Dermis blood vessel endothelial cell (primary cell): ENCODE measurements around the gene POLDIP3. TPM values are rescaled to one million over a fixed set of nuclear protein-coding genes. Genes with fewer than 3 reads are reported as not detected.

ENCODE experiments used
- DNase-seq: peaks from one replicate; pipeline ENCODE4 v3.0.0; 2010
- total RNA-seq: library from RNA; depleted of rRNA; stranded (reverse); fragments of >200 nt; gene quantifications from 2 replicates; pipeline ENCODE4 v1.2.3, GENCODE V29; 2014

POLDIP3 gene
- total RNA-seq, 1 donor from 2014 or later = 27.9 TPM

GRCh38 chr22:42642806-42643633 is 28.3 kb upstream of the POLDIP3 start:
- no peak for DNase-seq

DNA sequence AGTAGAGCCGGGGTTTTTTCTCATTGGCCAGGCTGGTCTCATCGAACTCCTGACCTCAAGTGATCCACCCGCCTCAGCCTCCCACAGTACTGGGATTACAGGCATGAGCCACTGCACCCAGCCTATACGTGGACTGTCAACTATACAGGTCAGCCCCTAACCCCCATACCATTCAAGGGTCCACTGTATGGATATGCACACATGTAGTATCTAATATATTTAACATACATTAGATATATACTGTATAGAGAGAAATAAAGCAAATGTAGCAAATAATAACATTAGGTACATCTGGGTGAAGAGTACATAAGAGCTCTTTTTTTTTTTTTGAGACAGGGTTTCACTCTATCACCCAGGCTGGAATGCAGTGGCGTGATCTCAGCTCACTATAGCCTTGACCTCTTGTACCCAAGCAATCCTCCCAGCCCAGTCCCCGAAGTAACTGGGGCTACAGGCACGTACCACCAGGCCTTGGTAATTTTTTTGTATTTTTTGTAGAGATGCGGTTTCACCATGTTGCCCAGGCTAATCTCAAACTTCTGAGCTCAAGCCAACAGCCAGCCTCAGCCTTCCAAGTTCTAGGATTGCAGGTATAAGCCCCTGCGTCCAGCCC is 27.2 kb upstream of the POLDIP3 start:
- no peak for DNase-seq

DNA sequence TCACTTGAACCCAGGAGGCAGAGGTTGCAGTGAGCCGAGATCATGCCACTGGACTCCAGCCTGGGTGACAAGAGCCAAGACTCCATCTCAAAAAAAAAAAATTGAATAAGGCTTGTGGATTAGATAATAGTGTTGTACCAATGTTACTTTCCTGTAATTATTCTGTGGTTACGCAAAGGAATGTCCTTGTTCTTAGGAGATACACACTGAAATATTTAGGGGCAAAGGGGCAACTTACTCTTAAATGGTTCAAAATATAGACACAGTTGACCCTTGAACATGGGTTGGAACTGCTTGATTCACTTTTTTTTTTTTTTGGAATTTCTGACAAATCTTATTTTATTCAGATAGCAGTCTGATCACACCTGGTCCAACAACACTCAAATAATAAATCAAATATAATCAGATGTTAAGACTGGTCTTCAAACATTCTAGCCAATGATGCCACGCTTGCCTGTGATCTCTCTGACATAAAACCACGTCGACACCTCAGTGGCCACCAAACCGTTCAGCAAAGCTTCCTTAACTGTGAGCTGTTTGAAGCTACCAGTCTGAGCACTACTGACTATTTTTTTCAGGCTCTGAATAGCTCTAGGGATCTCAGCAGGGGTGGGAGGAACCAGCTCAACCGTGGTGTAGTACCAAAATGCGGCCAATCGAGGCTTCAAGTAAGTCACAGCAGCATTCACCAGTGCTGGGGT is 25.0 kb upstream of the POLDIP3 start:
- no peak for DNase-seq

- no peak for DNase-seq
These were observed 22.9 kb upstream of the POLDIP3 start for GRCh38 chr22:42637555-42637954.

- no peak for DNase-seq
These were observed 21.8 kb upstream of the POLDIP3 start for GRCh38 chr22:42636506-42636905.

DNA sequence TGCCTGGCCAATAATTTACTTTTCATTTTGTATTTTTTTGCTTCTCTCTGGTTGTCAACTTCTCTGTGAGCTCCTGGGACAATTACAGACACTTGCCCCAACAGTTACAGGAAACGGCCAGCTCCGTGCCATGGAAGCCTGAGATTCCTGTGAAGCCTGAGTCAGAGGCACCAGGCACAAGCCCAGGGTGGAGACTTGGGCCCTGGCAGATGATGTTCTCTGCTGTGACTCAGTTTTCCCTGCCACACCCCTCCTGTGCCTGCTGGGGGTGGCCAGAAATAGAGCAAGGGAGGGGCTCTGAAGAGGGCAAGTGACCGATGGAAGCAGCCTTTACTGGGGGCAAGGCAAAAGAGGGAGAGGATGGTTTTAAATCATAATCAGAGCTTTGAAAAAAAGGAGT is 20.8 kb upstream of the POLDIP3 start:
- DNase-seq = peak; percentile 93

DNA sequence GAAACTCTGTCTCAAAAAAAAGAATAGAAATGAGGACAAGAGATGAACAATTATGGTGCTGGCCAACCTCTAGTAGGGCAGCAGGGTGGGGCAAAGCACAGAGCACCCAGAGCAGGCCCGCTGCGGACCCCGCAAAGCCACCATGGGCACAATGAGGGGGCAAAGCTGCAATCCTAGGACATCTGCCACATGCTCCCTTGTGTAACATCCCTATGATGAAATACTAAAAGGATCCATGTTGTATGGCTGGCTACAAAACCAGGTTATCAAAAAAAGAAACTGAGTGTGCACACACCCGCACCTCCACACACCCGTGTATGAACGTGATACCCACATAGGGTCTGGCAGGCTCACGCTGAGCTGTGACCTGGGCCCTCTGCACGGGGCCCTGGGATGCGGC is 18.3 kb upstream of the POLDIP3 start:
- DNase-seq = no peak

DNA sequence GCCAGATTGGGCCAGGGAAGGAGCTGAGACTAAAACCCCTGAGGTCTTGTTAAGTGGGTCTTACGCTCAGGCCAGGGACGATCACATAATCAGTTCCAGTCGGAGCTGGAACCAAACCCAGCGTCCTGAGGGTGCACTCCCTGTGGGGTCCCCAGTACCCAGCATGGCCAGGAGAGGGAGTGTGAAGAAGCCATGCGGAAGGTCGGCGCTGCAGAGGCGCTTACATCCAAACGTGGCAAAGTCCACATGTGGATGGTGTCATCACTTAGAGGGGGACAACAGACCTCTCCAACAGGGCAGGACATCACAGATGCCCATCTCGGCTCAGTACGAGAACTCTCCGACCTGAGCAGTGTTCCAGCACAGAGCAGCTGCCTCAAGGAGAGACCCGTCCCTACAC is 17.4 kb upstream of the POLDIP3 start:
- DNase-seq = no peak

DNA sequence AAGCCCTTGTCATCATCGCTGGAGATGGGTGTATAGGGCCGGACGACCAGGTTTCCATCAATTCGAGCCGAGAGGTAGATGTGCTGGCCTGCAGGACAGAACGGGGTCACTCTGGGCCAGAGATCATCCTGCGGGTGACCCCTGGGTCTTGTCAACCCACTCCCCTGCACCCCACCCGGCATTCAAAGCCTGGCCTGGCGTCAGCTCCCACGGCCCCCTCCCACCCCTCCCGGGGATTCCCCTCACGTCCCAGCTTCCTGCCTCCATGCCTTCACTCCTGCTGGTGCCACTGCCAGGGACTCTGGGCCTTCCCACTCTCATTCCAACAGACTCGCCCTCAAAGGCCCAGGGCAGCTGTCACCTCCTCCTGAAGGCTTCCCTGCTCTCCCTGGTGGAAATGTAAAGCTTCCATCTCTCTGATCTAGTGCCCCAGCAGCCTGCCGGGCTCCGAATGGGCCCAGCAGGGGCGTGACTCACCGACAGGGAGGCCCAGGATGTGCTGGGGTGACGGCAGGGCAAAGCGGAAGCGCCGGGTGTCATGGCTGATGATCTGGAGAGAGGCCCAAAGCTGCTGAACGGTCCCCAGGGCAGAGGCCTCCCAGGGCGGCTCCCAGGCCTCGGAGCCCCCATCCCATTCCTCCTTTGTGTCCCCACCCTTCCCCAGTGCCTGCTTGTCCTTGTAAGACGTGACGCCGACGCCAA is 16.4 kb upstream of the POLDIP3 start:
- DNase-seq = no peak

DNA sequence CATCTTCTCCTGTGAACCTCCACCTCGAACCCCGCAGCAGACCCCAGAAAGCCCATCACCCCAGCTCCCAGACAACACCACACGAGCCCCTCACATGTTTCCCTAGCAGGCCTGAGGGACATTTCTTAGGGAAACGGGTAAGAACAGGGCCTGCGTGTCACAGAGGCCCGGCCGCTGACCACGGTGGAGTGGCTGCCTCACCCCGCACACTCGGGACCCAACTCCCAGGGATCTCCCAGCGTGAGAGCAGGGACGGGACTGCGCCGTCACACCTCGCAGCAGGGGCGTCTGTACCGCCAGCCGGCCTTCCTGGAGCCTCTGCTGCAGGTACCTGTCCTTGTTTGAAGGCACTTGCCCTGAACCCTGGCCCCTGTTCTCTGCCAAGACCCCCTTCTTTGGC is 15.5 kb upstream of the POLDIP3 start:
- no peak for DNase-seq

- DNase-seq = no peak
These were observed 13.3 kb upstream of the POLDIP3 start for GRCh38 chr22:42627981-42628380.

DNA sequence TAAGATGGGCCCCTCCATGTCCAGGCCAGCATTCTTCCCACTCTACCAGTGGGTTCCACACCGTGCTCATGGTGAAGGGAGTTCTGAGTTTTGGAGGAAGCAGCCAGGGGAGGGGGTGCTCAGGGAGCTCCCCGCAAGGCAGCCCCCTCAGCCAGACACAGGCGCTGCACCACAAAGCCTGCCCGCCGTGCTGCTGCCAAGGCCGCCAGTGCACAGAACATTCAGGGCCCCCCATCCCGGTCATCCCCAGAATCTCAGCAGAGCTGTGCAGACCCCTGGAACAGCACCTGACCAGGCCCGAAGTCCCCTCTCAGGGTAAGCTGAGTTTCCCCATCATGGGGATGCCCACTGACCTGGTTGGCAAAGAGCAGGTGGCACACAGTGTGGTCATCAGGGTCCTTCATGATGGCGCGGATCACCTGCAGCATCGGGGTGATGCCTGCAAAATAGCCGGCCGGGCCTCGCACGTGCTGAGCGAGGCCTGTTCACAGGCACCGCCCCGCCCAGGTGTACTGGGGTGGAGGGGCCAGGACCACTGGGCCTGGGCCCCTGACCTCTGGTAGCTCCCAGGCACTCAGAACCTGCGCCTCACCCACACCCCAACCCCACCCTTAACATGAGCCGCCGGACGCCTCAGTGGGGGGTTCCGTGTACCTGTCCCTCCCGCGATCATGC is 12.4 kb upstream of the POLDIP3 start:
- no peak for DNase-seq

GRCh38 chr22:42626431-42626830 is 11.7 kb upstream of the POLDIP3 start:
- DNase-seq = no peak

DNA sequence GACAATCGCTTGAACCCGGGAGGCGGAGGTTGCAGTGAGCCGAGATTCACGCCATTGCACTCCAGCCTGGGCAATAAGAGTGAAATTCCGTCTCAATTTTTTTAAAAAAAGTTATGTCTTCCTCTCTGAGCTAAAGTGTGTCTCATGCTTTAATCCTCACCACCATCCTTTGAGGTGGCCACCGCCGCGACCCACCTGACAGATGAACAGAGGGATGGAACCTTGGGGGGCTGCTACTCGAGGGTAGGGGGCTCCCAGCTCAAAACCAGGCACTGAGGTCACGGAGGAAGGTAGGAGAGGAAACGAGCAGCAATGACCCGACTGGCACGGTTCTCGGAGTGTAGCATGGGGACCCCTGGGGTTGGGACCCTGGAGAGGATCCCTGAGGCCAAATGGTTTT is 10.7 kb upstream of the POLDIP3 start:
- DNase-seq = no peak

DNA sequence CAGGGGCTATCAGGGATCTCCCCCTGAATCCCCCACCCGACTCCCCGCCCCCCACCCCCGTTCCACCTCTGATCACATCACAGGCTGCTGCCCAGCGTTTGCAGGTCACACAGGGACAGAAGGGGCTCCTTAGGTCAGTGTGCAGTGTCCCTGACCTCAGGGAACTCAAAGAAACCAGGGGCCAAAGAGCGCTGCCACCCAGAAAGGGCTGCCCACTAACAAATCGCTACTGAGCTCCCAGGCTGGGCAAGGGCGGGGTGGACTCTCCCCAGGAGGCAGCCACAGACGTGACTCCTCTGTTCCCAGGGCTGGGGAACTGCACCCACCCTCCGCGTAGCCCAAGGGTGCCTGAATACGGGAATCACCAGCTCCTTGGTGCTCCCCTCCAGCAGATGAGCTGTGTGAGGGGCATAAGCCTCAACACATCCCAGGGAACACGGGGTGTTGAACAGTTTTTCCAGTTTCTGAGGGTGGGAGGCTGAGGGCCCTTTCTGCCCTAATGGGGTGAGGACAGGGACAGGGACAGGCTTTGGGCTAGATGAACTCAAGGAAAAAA is 9.9 kb upstream of the POLDIP3 start:
- no peak for DNase-seq

DNA sequence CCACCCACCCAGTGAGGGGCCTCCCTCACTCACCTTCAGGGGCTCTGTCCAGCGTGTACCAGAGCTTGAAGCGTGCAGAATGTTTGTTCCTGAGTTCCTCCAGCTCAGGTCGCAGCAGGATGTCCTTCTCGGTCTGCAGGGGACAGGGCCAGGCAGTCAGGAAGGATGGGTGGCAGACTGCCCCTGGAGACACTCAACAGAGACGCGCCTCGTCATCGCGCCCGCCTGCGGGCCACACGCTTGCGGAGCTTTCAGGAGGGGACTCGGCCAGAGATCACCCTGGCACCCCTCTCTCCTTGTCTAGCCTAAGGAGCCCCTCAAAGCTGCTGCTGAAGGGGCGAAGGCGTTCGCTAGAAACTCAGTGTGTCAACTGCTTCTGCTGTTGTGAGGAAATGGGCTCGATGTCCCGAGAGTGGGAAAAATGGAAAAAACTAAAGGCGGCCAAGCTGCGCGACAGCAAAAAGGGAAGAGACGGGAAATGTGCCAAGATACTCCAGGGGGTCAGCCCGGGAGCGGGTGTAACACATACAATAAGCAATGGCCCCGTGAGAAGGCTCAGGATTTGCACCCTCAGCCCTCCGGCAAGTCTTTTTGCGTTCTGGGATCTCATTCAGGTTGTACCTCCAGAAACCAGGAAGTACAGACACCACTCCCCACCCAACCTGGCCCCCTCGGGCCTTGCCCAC is 9.2 kb upstream of the POLDIP3 start:
- DNase-seq = no peak

- no peak for DNase-seq
These were observed 8.6 kb upstream of the POLDIP3 start for GRCh38 chr22:42623301-42623751.

GRCh38 chr22:42622061-42622710 is 7.5 kb upstream of the POLDIP3 start:
- no peak for DNase-seq

- peak; percentile 83 for DNase-seq
These were observed 6.9 kb upstream of the POLDIP3 start for GRCh38 chr22:42621505-42622002.

DNA sequence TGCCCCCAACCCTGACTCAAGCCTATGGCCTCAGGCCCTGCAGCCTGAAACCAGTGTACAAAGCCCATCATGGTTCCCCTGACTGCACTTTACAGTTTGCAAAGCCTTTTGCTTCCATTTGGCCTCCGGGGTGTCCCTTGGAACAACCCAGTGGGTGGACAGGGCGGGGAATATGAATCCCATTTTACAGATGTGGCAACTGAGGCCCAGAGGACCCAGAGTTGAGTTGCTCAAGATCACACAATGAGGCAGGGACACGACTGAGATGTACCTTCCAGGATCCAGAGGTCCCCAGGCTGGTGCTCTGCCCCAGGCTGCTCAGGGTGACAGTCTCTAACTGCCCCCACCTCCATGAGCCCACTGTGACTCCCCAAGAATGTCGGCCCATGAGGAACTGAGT is 5.4 kb upstream of the POLDIP3 start:
- no peak for DNase-seq
